KOPT-K1 (cell line): ENCODE results near the gene LPCAT1.
"Not testable (repeated sequence)": the region's sequence is repeated elsewhere in the genome, so short reads cannot be mapped to it uniquely, and the experiment has no call there.

Source experiments
- H3K27ac ChIP-seq: fragments of 200-600 bp; sonication (generic); 2 replicates; pipeline ENCODE4 v1.5.1; 2016; ENCODE audit warnings: antibody characterized with exemption, mild to moderate bottlenecking, low read depth, low read length; ENCODE audit not compliant: poor library complexity, severe bottlenecking
- H3K36me3 ChIP-seq: fragments of 200-600 bp; sonication (generic); 2 replicates; pipeline ENCODE4 v1.5.1; 2017; ENCODE audit warnings: antibody characterized with exemption, mild to moderate bottlenecking, low read length, moderate library complexity; ENCODE audit not compliant: insufficient read depth
- H3K9me3 ChIP-seq: fragments of 200-600 bp; sonication (generic); 2 replicates; pipeline ENCODE4 v1.5.1; 2017; ENCODE audit warnings: antibody characterized with exemption, low read length, mild to moderate bottlenecking; ENCODE audit not compliant: insufficient read depth, poor library complexity, severe bottlenecking

The LPCAT1 gene

GRCh38 chr5:1430121-1430795, 93.5 kb downstream of the LPCAT1 start:
- Histone ChIP-seq H3K9me3 (peaks cover 39% of the 10 kb centered on the region), H3K36me3 (no peaks in the 10 kb centered on the region), H3K27ac (no peak overlapping the region)

GRCh38 chr5:1429496-1429895, 94.3 kb downstream of the LPCAT1 start:
- Histone ChIP-seq H3K36me3 (no peaks in the 10 kb centered on the region), H3K9me3 (peaks cover 39% of the 10 kb centered on the region)

GRCh38 chr5:1429066-1429465, 94.7 kb downstream of the LPCAT1 start:
- no peak overlapping the region for H3K27ac ChIP-seq
- H3K36me3 ChIP-seq, result no peaks in the 10 kb centered on the region
- H3K9me3 ChIP-seq, result peaks cover 39% of the 10 kb centered on the region

More at GRCh38 chr5:1429496-1429895, 94.3 kb downstream of the LPCAT1 start:
- no peak overlapping the region for H3K27ac ChIP-seq

GRCh38 chr5:1428107-1428506, 95.7 kb downstream of the LPCAT1 start:
- Histone ChIP-seq H3K36me3 (no peaks in the 10 kb centered on the region), H3K9me3 (peaks cover 39% of the 10 kb centered on the region), H3K27ac (no peak overlapping the region)

- Histone ChIP-seq H3K27ac (no peak overlapping the region), H3K9me3 (peaks cover 38% of the 10 kb centered on the region), H3K36me3 (no peaks in the 10 kb centered on the region)
Observed at GRCh38 chr5:1424716-1425115, 99.0 kb downstream of the LPCAT1 start.

- Histone ChIP-seq H3K9me3 (peaks cover 31% of the 10 kb centered on the region), H3K27ac (no peak overlapping the region), H3K36me3 (no peaks in the 10 kb centered on the region)
Observed at GRCh38 chr5:1423901-1424603, 99.7 kb downstream of the LPCAT1 start.

- H3K9me3 ChIP-seq, result peaks cover 16% of the 10 kb centered on the region
- H3K27ac ChIP-seq, H3K36me3 ChIP-seq: not testable (repeated sequence)
Observed at GRCh38 chr5:1422522-1422921, 101.2 kb downstream of the LPCAT1 start.

- Histone ChIP-seq H3K27ac (no peak overlapping the region), H3K9me3 (peaks cover 9% of the 10 kb centered on the region), H3K36me3 (no peaks in the 10 kb centered on the region)
Observed at GRCh38 chr5:1421521-1422341, 102.0 kb downstream of the LPCAT1 start.

GRCh38 chr5:1420211-1421195, 103.3 kb downstream of the LPCAT1 start:
- H3K36me3 ChIP-seq, result no peaks in the 10 kb centered on the region
- no peak overlapping the region for H3K27ac ChIP-seq
- no peaks in the 10 kb centered on the region for H3K9me3 ChIP-seq

- Histone ChIP-seq H3K27ac (no peak overlapping the region), H3K9me3 (no peaks in the 10 kb centered on the region), H3K36me3 (no peaks in the 10 kb centered on the region)
Observed at GRCh38 chr5:1419476-1420210, 104.1 kb downstream of the LPCAT1 start.

GRCh38 chr5:1418921-1419280, 104.9 kb downstream of the LPCAT1 start:
- no peak overlapping the region for H3K27ac ChIP-seq
- H3K9me3 ChIP-seq, result no peaks in the 10 kb centered on the region
- H3K36me3 ChIP-seq, result no peaks in the 10 kb centered on the region

- H3K9me3 ChIP-seq, result no peaks in the 10 kb centered on the region
- no peaks in the 10 kb centered on the region for H3K36me3 ChIP-seq
- H3K27ac ChIP-seq, result no peak overlapping the region
Observed at GRCh38 chr5:1418238-1418920, 105.4 kb downstream of the LPCAT1 start.

GRCh38 chr5:1417586-1418225, 106.1 kb downstream of the LPCAT1 start:
- Histone ChIP-seq H3K36me3 (no peaks in the 10 kb centered on the region), H3K9me3 (no peaks in the 10 kb centered on the region), H3K27ac (no peak overlapping the region)
